LHCN-M2 (cell line): ENCODE results near the gene MROH7. TPM values are rescaled to one million over a fixed set of nuclear protein-coding genes. Genes with fewer than 3 reads are reported as not detected.

Source experiments
- DNase-seq: peaks from one replicate; pipeline ENCODE4 v3.0.0-alpha.2; 2012; ENCODE audit warnings: low read depth
- total RNA-seq: library from RNA; depleted of rRNA; stranded (reverse); fragments of >200 nt; gene quantifications from 2 replicates; pipeline ENCODE4 v1.2.3, GENCODE V29; 2014

MROH7 gene
- total RNA-seq, 1 experiment from 2014 or later = not detected

DNA sequence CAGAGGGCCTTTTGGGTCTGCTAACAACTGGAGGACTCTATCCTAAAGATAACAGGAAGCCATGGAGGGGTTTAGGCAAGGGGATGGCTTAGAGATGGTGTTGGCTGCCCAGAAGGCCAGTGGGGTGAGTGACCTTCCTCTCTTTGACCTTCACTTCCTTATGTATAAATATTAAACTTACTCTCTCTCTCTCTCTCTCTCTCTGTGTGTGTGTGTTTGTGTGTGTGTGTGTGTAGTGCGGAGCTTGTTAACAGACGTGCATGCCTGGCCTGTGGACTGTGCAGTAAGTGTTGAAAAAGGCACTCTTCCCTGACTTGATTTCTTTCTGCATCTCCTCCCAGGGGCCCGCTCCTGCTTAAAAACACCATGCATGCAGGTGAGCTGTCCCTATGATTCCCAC is 10.0 kb downstream of the MROH7 start:
- DNase-seq = no peak

GRCh38 chr1:54652168-54652567 is 10.6 kb downstream of the MROH7 start:
- DNase-seq = no peak

DNA sequence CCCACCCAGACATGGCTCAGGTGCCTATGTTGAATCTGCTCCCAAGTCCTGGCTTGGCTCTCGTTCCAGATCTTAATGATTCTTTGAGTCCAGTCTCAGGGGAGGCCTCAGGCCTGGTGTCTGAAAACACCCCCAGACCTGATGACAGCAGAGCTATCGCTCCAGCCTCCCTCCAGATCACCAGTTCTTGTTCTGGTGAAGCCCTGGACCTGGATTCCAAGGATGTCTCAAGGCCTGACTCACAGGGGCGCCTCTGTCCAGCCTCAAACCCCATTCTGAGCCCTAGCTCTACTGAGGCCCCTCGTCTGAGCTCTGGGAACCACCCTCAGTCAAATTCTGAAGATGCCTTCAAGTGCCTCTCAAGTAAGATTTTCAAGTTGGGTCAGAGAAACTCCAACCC is 11.4 kb downstream of the MROH7 start:
- DNase-seq = no peak

- DNase-seq = no peak
Observed at GRCh38 chr1:54658164-54658913, 16.8 kb downstream of the MROH7 start.

- DNase-seq = no peak
Observed at GRCh38 chr1:54663725-54664124, 22.1 kb downstream of the MROH7 start.

DNA sequence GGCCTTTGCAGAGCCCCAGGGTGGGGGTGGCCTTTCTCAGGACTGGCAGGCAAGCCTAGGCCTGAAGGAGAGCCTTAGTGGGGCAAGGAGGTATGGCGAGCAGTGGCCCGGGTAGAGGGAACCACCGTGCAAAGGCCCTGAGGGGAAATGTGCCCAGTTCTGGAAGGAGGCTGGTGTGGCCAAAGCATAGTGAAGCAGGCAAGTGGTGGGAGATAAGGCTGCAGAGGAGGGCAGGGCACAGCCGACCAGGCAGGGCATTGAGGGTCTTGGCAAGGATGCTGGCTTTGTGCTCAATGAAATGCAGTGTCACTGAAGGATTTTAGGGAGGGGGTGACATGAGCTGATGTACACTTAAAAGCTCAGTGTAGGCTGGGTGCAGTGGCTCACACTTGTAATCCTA is 22.8 kb downstream of the MROH7 start:
- no peak for DNase-seq

DNA sequence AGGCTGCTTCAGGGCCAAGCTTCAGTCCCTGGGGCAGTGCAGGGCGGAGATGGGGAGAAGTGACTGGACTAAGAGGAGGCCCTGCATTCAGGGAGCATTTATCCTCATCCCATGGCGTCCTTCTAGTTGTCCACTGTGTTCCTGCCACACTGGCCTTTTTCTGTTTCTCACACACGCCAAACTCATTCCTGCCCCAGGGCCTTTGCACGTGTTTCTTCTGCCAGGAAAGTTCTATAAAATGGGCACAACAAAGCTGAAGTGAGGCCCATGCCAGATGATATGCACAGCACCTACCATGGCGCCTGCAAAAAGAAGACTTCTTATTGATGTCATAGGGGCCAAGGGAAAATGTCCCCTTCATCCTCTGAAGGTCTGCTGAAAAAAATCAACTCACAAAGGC is 24.3 kb downstream of the MROH7 start:
- DNase-seq = no peak

- DNase-seq = no peak
Observed at GRCh38 chr1:54666333-54666732, 24.7 kb downstream of the MROH7 start.

GRCh38 chr1:54667797-54668196 is 26.2 kb downstream of the MROH7 start:
- DNase-seq = no peak

DNA sequence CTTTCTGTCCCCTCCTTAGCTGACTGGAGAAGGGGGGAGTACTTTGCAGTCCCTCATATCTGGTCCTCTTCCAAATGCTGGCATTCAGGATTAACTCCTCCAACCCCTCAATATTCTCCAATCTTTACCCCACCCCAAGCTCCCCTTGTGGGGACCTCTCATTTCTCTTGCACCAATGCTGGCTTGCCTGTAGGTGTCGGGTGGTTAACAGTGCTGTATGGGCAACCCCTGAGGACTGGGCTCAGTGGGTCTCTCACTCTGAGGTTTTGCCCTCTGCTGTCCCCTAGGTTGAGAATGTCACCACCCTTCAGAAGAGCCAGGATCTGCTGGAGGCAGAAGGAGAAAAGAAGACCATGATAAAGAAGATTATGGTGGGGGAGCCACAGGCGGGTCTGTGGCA is 27.0 kb downstream of the MROH7 start:
- DNase-seq = no peak

GRCh38 chr1:54671985-54672608 is 30.5 kb downstream of the MROH7 start:
- DNase-seq = peak; percentile 53

DNA sequence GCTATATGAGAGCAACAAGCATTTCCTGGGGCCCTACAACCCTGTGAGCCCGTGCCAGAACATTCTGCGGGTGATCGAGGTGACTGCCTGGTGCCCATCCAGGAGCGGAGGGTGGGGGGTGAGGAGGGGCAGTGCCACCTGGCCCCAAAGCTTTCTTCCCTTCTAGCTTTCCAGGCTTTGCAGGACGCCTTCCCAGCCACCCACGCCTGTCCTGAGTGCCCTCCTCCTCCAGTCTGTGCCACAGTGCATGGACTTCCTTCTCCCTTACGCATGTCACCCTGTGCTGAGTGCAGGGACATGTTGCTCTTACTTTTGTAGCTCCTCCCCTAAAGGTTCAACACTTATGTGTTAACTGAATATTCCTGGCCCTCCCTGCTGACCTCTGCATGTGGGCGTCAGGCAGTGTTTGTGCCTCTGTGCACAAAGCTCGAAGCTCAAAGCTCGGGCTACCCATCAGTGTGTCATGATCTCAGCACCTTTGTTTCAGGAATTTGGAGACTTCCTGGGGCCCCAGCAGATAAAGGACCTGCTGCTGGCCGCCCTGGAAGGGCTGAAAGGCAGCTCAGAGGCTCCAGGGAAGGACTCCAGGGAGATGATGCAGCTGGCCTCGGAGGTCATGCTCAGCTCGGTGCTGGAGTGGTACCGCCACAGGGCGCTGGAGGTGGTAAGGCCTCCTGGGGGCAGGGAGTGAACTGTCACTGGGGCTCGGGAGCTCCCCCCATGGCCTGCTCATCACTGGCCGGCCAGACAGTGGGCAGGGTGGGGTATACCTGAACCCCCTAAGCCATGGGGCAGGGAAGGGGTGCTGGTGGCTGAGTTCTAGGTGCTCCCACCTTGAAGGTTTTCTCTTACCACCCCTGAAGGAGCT is 37.4 kb downstream of the MROH7 start:
- no peak for DNase-seq

DNA sequence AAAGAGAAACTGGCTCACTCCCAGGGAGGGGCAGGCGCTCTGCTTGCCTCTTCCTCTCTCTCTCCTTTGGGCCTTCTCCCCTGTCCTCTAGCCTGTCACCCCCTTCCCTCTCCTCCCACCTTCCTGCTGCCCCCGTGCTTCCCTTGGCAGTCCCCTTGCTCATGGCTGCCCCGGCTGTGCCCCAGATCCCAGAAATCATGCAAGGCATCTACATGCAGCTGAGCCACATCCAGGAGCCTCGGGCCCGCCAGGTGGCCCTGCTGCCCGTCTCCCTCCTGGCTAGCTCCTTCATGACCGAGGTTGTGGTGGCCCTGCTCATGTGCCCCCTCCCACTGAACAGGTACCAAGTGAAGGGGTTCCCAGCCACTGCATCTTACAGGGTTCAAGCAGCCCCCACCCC is 38.1 kb downstream of the MROH7 start:
- no peak for DNase-seq

DNA sequence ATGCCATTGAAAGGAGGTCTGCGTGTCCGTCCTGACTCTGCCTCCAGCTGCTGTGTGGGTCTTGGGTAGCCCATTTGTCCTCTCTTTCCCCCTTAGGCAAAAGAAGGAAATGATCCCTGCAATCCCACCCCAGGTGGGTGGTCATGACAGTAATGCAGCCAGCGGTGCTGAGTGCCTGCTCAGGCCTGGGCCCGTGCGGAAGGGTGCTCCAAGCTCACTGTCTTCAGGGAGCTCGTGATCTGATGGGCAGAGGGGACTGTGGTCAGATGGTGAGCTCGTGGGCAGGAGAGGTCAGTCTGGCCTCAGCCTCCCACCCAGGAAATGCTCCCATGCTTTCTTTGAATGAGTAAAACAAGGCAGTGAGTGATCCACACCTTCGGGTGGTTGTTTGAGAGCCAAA is 38.8 kb downstream of the MROH7 start:
- DNase-seq = no peak

DNA sequence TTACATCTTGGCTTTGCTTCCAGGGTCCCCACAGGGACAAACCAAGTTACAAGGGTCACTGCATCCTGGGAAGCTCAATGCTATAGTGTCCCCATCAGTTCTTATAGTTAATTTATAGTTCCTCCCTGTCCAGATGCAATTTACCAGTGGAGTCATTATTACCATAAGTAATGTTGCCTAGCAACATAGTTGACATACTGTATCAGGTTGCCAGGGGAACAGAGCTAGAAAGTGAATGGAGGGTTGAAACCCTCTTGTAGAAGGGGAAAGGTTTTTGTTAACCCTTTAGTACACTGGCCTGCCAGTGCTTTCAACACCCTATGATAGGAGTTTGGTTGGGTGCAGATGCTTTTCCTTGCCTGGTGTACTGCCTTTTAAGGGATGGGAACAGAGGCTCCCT is 39.8 kb downstream of the MROH7 start:
- DNase-seq = peak; percentile 6

- no peak for DNase-seq
Observed at GRCh38 chr1:54683453-54683852, 41.9 kb downstream of the MROH7 start.

- DNase-seq = no peak
Observed at GRCh38 chr1:54685335-54685905, 43.8 kb downstream of the MROH7 start.

DNA sequence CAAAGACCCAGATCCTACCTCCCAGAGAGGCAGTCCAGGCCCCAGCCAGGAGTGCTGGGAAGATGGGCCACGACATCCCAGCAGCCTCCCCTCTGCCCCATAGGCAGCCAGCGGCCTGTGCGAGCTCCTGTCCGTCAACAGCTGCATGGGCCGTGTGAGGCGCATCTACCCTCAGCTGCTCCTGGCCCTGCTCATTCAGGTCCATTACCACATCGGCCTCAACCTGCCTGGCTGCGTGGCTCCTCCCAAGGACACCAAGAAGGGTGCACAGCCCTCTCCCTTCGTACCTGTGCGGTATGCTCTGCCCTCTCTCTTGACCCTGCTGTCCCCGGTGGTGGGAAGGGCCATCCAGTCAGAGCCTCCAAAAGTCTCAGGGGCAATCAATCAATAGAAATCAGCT is 44.6 kb downstream of the MROH7 start:
- no peak for DNase-seq

GRCh38 chr1:54694771-54695170 is 53.2 kb downstream of the MROH7 start:
- DNase-seq = no peak

DNA sequence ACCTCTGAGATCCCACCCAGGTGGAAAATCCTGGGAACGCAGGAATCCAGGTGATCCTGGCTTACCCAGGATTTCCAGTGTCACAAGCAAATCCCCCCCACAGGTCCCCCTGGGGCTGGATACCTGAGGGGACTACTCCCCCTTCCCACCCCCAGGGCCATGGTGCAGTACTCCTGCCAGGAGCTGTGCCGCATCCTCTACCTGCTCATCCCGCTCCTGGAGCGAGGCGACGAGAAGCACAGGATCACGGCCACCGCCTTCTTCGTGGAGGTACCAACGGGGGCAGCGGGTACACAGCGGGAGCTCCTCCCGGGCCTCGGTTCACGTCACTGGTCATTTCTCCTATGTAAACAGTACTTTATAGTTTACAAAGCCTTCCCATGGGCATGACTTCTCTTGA is 53.6 kb downstream of the MROH7 start:
- DNase-seq = no peak

DNA sequence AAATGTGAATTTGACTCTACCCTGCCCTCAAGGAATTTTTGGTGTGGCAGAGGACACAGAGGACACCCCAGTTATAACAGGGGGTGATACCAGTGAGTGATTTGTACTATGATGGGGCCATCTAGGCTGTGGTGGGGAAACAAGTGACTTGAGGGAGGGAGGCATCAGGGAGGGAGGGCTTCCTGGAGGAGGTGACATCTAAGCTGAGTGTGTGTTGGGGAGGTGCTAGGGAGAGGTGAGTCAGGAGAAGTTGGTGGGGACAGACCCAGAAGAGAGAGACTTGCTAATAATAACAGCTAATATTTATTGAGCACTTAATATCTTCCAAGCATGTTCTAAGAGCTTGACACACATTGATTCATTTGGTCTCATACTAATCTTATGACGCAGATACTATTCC is 54.2 kb downstream of the MROH7 start:
- no peak for DNase-seq

DNA sequence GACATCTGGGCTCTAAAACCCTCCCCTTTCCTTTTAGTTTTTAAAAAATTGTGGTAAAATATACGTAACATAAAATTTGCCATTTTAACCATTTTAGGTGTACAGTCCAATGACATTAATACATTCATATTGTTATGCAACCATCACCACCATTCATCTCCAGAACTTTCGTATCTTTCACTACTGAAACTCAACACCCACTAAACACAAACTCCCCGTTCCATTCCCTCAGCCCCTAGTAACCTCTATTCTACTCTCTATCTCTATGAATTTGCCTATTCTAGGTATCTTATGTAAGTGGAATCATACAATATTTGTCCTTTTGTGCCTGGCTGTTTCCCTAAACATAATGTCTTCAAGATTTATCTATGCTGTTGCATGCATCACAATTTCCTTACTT is 54.7 kb downstream of the MROH7 start:
- no peak for DNase-seq
